Activated CD4-positive, alpha-beta memory T cell treated with anti-CD3 and anti-CD28 coated beads for 36 hours (primary cell): Measurements from ENCODE around the gene CASTOR2. TPM values are rescaled to one million over a fixed set of nuclear protein-coding genes. Genes with fewer than 3 reads are reported as not detected.

ENCODE experiments used
- CTCF ChIA-PET: fragments of 350-600 bp; sonication (Branson Sonifier 250); formaldehyde crosslinking; loops from one replicate; lab custom pipeline; 2021; ENCODE audit warnings: antibody characterized with exemption, inconsistent platforms; lab: Charles Lee
- POLR2A ChIA-PET: fragments of 350-600 bp; sonication (Branson Sonifier 250); formaldehyde crosslinking; loops from one replicate; lab custom pipeline; 2021; ENCODE audit warnings: antibody characterized with exemption; lab: Charles Lee
- DNase-seq: peaks from one replicate; pipeline ENCODE4 v3.0.0-alpha.2; 2020
- H3K27ac Mint-ChIP-seq: one replicate; pipeline ENCODE4 v1.8.0; 2021; ENCODE audit warnings: mixed read lengths
- H3K27me3 Mint-ChIP-seq: one replicate; pipeline ENCODE4 v1.8.0; 2021; ENCODE audit warnings: mixed read lengths
- H3K36me3 Mint-ChIP-seq: one replicate; pipeline ENCODE4 v1.8.0; 2021; ENCODE audit warnings: mixed read lengths
- H3K4me1 Mint-ChIP-seq: one replicate; pipeline ENCODE4 v1.8.0; 2021; ENCODE audit warnings: low read depth, mixed read lengths
- H3K4me3 Mint-ChIP-seq: one replicate; pipeline ENCODE4 v1.8.0; 2021; ENCODE audit warnings: mild to moderate bottlenecking, mixed read lengths
- H3K9me3 Mint-ChIP-seq: one replicate; pipeline ENCODE4 v1.8.0; 2021; ENCODE audit warnings: mixed read lengths
- intact Hi-C: fragments of 100-400 bp; cut with micrococcal nuclease; formaldehyde crosslinking; loops from one replicate; pipeline ENCODE4 v1.15.1; 2023
- total RNA-seq, 2 experiments: library from RNA; stranded (reverse); gene quantifications; one replicate each; pipeline ENCODE4 v1.2.3, GENCODE V29; 2021

CASTOR2 gene
- total RNA-seq, 2 experiments from 2014 or later, result 3.8 to 3.9 TPM

- peaks cover 9% of the 10 kb centered on the region for H3K4me1 Mint-ChIP-seq
- ChIA-PET CTCF (no interaction called here), POLR2A (no interaction called here)
- no peaks in the 10 kb centered on the region for H3K27me3 Mint-ChIP-seq
- no peaks in the 10 kb centered on the region for H3K9me3 Mint-ChIP-seq
- intact Hi-C loops, result no loop called here
- H3K27ac Mint-ChIP-seq, result no peak overlapping the region
- no peak overlapping the region for H3K4me3 Mint-ChIP-seq
- peaks cover 8% of the 10 kb centered on the region for H3K36me3 Mint-ChIP-seq
- DNase-seq, result no peak
Measured at GRCh38 chr7:75042286-75042685, 77.8 kb downstream of the CASTOR2 start.

GRCh38 chr7:75042831-75043703 is 78.6 kb downstream of the CASTOR2 start:
- Mint-ChIP-seq H3K27me3 (no peaks in the 10 kb centered on the region), H3K27ac (no peak overlapping the region), H3K4me1 (peaks cover 9% of the 10 kb centered on the region), H3K36me3 (peaks cover 8% of the 10 kb centered on the region), H3K4me3 (no peak overlapping the region), H3K9me3 (no peaks in the 10 kb centered on the region)
- ChIA-PET POLR2A (no interaction called here), CTCF (no interaction called here)
- intact Hi-C loops, result no loop called here
- DNase-seq, result no peak

- Mint-ChIP-seq H3K4me1 (peaks cover 3% of the 10 kb centered on the region), H3K27me3 (no peaks in the 10 kb centered on the region), H3K4me3 (no peak overlapping the region), H3K27ac (no peak overlapping the region), H3K9me3 (no peaks in the 10 kb centered on the region), H3K36me3 (peaks cover 16% of the 10 kb centered on the region)
- CTCF ChIA-PET, result interaction anchor here (0.5 to 1.1 kb wide), 2 partner anchors 9 to 52 kb away, joined by 3 to 6 read pairs; no protein-coding TSS in a partner anchor
- POLR2A ChIA-PET, result no interaction called here
- DNase-seq, result no peak
- intact Hi-C loops, result no loop called here
Measured at GRCh38 chr7:75045881-75046280, 81.4 kb downstream of the CASTOR2 start.

GRCh38 chr7:75048435-75049379 is 84.2 kb downstream of the CASTOR2 start:
- no peak for DNase-seq
- CTCF ChIA-PET, result no interaction called here
- no peaks in the 10 kb centered on the region for H3K27me3 Mint-ChIP-seq
- H3K4me1 Mint-ChIP-seq, result no peaks in the 10 kb centered on the region
- peaks cover 26% of the 10 kb centered on the region for H3K36me3 Mint-ChIP-seq
- intact Hi-C loops, result no loop called here
- no peak overlapping the region for H3K27ac Mint-ChIP-seq
- no peaks in the 10 kb centered on the region for H3K9me3 Mint-ChIP-seq
- POLR2A ChIA-PET, result no interaction called here
- H3K4me3 Mint-ChIP-seq, result no peak overlapping the region

GRCh38 chr7:75049817-75050216 is 85.3 kb downstream of the CASTOR2 start:
- CTCF ChIA-PET, result no interaction called here
- no peak for DNase-seq
- H3K4me3 Mint-ChIP-seq, result no peak overlapping the region
- H3K27ac Mint-ChIP-seq, result no peak overlapping the region
- peaks cover 24% of the 10 kb centered on the region for H3K36me3 Mint-ChIP-seq
- no peaks in the 10 kb centered on the region for H3K4me1 Mint-ChIP-seq
- POLR2A ChIA-PET, result no interaction called here
- H3K9me3 Mint-ChIP-seq, result no peaks in the 10 kb centered on the region
- intact Hi-C loops, result no loop called here
- H3K27me3 Mint-ChIP-seq, result no peaks in the 10 kb centered on the region

GRCh38 chr7:75050501-75050900 is 86.0 kb downstream of the CASTOR2 start:
- no peaks in the 10 kb centered on the region for H3K27me3 Mint-ChIP-seq
- H3K27ac Mint-ChIP-seq, result no peak overlapping the region
- H3K4me3 Mint-ChIP-seq, result no peak overlapping the region
- no peak for DNase-seq
- peaks cover 30% of the 10 kb centered on the region for H3K36me3 Mint-ChIP-seq
- H3K9me3 Mint-ChIP-seq, result no peaks in the 10 kb centered on the region
- ChIA-PET POLR2A (no interaction called here), CTCF (no interaction called here)
- intact Hi-C loops, result no loop called here
- H3K4me1 Mint-ChIP-seq, result no peaks in the 10 kb centered on the region

DNA sequence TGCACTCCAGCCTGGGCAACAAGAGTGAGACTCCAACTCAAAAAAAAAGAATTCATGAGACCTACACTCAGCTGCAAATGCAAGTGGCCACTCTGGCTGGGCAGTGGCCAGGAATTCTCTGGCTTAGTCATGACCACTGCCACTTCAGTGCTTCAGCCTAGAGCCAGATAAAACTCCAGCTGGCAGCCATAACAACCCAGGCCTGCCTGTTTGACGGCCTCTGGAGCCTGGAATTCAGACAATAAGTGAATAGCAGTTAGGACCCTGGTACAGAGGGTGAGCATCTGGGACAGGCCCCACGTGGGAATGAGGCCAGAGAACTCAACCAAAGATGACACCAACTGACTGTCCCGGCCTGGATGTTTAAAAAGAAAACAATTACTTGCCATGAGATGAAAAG is 90.2 kb downstream of the CASTOR2 start:
- DNase-seq, result no peak
- Mint-ChIP-seq H3K9me3 (no peaks in the 10 kb centered on the region), H3K4me3 (no peak overlapping the region), H3K4me1 (no peaks in the 10 kb centered on the region), H3K27me3 (no peaks in the 10 kb centered on the region), H3K27ac (no peak overlapping the region), H3K36me3 (peaks cover 42% of the 10 kb centered on the region)
- intact Hi-C loops, result no loop called here
- CTCF ChIA-PET, result no interaction called here
- POLR2A ChIA-PET, result no interaction called here

DNA sequence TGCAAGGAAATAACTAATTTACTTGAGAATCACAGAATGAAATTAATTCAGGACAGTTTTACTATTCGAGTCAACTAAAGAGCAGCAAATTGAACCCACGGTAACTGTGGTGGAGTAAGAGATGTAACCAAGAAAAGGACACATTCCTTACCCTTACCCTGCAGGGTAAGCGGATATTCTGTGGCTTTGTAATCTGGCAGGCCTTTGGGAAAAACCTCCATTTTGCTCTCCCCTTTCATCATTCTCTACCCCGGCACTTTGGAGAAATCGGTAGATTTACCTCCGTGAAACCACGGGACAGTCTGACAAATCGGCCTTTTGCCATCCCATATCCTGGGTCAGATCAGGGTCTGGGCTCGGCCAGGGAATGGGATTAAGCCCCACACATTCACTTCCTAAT is 90.7 kb downstream of the CASTOR2 start:
- H3K36me3 Mint-ChIP-seq, result peaks cover 42% of the 10 kb centered on the region

DNA sequence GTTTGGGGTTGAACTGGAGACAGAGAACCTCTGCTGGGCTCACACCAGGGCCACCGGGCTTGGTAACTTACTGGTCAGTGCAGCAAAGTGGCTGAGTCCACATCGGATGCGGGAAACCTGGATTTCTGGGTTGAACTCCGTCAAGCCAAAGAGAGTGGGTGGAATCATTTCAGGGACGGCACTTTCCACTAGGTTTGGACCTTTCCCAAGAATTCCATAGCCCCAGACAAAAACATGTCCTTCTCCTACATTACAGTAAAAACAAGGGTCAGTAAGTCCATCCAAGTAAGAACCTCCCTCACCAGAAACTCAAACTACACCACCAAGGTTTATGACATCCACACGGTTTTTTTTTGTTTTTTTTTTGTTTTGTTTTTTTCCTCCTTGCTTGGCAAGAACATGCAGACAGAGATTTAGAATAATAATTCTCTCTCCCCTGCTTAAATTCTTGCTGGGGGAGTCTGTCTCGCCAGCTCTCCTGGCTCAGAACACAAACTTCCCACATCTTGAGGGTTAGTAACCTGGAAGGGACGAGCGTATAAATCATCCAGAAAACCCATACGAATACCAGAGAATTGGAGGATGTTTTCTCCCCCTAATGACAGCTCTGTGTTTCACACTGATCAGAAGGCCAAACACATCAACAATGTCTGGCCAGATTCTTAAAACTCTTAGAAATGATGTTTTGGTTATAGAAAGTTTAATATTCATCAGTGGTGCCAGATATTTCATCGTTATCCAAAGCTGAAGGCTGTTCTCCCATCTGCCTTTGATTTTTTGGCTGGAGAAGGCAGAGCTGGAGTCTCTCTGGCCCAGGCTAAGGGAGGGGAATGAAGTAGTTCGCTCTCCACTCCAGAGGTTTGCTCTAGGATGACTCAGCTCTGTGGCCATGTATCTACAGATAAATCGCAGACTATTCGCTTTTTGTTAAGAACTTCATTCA is 91.6 kb downstream of the CASTOR2 start:
- CTCF ChIA-PET, result no interaction called here
- Mint-ChIP-seq H3K9me3 (no peaks in the 10 kb centered on the region), H3K27me3 (no peaks in the 10 kb centered on the region), H3K4me3 (no peak overlapping the region), H3K36me3 (peaks cover 40% of the 10 kb centered on the region), H3K4me1 (no peaks in the 10 kb centered on the region), H3K27ac (no peak overlapping the region)
- intact Hi-C loops, result no loop called here
- POLR2A ChIA-PET, result no interaction called here
- no peak for DNase-seq

More for the DNA sequence above, 90.7 kb downstream of the CASTOR2 start:
- no peak overlapping the region for H3K4me3 Mint-ChIP-seq
- POLR2A ChIA-PET, result no interaction called here
- intact Hi-C loops, result no loop called here
- no peaks in the 10 kb centered on the region for H3K9me3 Mint-ChIP-seq
- DNase-seq, result no peak
- no peaks in the 10 kb centered on the region for H3K27me3 Mint-ChIP-seq
- no peak overlapping the region for H3K27ac Mint-ChIP-seq
- CTCF ChIA-PET, result no interaction called here
- no peaks in the 10 kb centered on the region for H3K4me1 Mint-ChIP-seq

GRCh38 chr7:75058406-75058805 is 93.9 kb downstream of the CASTOR2 start:
- Mint-ChIP-seq H3K27me3 (no peaks in the 10 kb centered on the region), H3K4me3 (no peak overlapping the region), H3K36me3 (peaks cover 40% of the 10 kb centered on the region), H3K9me3 (no peaks in the 10 kb centered on the region), H3K4me1 (peaks cover 2% of the 10 kb centered on the region), H3K27ac (no peak overlapping the region)
- intact Hi-C loops, result no loop called here
- ChIA-PET POLR2A (no interaction called here), CTCF (no interaction called here)
- no peak for DNase-seq

DNA sequence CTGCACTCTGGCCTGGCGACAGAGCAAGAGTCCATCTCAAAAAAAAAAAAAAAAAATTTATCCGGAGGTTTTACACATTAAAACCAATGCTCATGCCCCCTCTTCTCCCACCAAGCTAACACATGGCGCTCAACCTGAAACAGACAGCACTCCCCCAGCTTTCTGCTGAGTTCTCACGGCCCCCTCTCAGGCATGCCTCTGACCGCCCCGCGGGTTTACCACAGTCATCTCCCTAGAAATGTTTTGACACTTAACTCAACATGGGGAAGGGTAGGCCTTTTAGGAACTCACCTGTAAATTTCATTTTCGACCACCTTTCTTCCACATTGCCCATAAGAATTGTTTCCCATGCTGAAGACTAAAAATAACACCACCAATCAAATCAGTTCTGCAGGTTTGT is 99.8 kb downstream of the CASTOR2 start:
- POLR2A ChIA-PET, result no interaction called here
- no peak overlapping the region for H3K4me3 Mint-ChIP-seq
- peaks cover 35% of the 10 kb centered on the region for H3K36me3 Mint-ChIP-seq
- CTCF ChIA-PET, result no interaction called here
- H3K9me3 Mint-ChIP-seq, result no peaks in the 10 kb centered on the region
- H3K27me3 Mint-ChIP-seq, result no peaks in the 10 kb centered on the region
- H3K27ac Mint-ChIP-seq, result no peak overlapping the region
- H3K4me1 Mint-ChIP-seq, result peaks cover 2% of the 10 kb centered on the region
- intact Hi-C loops, result no loop called here
- no peak for DNase-seq
